Chondrocyte (in vitro differentiated cells): ENCODE measurements around the gene ATF4. TPM values are rescaled to one million over a fixed set of nuclear protein-coding genes. Genes with fewer than 3 reads are reported as not detected.

Experiments used
- DNase-seq: peaks from one replicate; pipeline ENCODE4 v3.0.0; 2021; ENCODE audit warnings: mixed read lengths, low spot score
- H3K27ac Mint-ChIP-seq: one replicate; pipeline ENCODE4 v1.8.0; 2021; ENCODE audit warnings: mild to moderate bottlenecking, moderate library complexity, mixed read lengths; ENCODE audit not compliant: unreplicated experiment
- H3K27me3 Mint-ChIP-seq: 2 replicates; pipeline ENCODE4 v1.8.0; 2021; ENCODE audit warnings: low read depth, mixed read lengths
- H3K36me3 Mint-ChIP-seq: 2 replicates; pipeline ENCODE4 v1.8.0; 2021; ENCODE audit warnings: low read depth, mixed read lengths
- H3K4me1 Mint-ChIP-seq: 2 replicates; pipeline ENCODE4 v1.8.0; 2021; ENCODE audit warnings: low read depth, mild to moderate bottlenecking, mixed read lengths
- H3K4me3 Mint-ChIP-seq: one replicate; pipeline ENCODE4 v1.8.0; 2021; ENCODE audit warnings: mild to moderate bottlenecking, moderate library complexity, mixed read lengths; ENCODE audit not compliant: unreplicated experiment
- H3K9me3 Mint-ChIP-seq: 2 replicates; pipeline ENCODE4 v1.8.0; 2021; ENCODE audit warnings: low read depth, mixed read lengths
- total RNA-seq: library from RNA; stranded (reverse); gene quantifications from 3 replicates; pipeline ENCODE4 v1.2.1, GENCODE V29; 2021
- TF ChIP-seq, protein P1 (sequence below): fragments of 200-600 bp; sonication (generic); IDR thresholded peaks from 2 replicates; pipeline ENCODE4 v1.5.0; 2021; ENCODE audit warnings: antibody characterized with exemption, mild to moderate bottlenecking, moderate library complexity

The ATF4 gene
- total RNA-seq, 1 donor from 2014 or later, result 541 TPM

DNA sequence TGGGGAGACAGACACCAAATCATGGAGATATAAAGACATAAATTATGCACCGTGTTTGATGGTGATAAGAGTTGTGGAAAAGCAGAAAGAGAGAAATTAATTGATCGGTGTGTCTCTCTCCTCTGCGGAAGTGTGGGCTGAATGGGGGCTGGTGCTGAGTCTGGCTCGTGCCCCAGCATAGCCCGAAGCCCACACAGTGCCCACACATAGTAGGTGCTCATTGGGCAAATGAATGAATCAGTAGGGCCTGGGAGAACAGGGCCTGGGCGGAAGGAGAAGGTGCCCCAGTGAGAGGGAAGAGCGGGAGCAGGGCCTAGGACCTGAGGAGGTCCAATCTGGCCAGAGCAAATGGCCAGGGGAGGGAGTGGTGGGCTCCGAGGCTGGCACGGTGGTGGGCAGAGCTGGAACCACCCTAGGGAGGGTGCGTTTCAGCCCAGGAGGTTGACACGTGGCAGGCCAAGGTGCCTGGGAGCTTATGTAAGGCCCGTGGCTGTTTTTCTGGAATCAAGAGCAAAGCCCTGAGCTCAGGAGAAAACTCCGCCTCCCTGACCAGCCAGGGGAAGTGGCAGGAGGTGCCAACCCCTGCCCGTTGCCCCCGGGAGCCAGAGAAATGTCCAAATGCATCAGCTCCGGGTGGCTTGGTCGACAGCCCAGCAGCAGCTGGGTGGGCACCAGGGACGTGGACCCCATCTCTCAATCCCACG, 48.1 kb downstream of the ATF4 start:
- no peaks in the 10 kb centered on the region for H3K36me3 Mint-ChIP-seq

DNA sequence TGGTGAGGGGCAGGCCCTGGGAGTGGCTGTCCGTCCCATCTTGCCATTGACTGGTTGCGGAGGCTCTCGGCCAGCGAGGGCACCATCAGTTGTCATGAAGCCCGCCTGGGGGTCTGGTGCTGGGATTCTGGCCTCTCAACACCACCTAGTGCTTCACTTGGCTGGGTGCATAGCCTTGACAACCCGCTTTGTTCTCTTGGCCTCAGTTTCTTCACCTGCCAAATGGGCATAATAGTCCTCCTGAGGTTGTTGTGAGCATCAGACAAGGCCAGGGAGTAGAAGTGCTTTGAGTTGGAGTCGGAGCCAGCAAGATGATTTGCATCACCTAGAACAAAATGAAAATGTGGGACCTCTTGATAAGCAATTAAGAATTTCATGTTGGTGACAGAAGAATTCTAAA, 48.7 kb downstream of the ATF4 start:
- Mint-ChIP-seq H3K27ac (no peak overlapping the region), H3K4me3 (no peak overlapping the region), H3K36me3 (no peaks in the 10 kb centered on the region), H3K27me3 (no peaks in the 10 kb centered on the region), H3K9me3 (peaks cover 5% of the 10 kb centered on the region), H3K4me1 (peaks cover under 1% of the 10 kb centered on the region)
- TF ChIP-seq, protein P1, sequence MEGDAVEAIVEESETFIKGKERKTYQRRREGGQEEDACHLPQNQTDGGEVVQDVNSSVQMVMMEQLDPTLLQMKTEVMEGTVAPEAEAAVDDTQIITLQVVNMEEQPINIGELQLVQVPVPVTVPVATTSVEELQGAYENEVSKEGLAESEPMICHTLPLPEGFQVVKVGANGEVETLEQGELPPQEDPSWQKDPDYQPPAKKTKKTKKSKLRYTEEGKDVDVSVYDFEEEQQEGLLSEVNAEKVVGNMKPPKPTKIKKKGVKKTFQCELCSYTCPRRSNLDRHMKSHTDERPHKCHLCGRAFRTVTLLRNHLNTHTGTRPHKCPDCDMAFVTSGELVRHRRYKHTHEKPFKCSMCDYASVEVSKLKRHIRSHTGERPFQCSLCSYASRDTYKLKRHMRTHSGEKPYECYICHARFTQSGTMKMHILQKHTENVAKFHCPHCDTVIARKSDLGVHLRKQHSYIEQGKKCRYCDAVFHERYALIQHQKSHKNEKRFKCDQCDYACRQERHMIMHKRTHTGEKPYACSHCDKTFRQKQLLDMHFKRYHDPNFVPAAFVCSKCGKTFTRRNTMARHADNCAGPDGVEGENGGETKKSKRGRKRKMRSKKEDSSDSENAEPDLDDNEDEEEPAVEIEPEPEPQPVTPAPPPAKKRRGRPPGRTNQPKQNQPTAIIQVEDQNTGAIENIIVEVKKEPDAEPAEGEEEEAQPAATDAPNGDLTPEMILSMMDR, result no peak
- no peak for DNase-seq

More for the DNA sequence above, 48.1 kb downstream of the ATF4 start:
- Mint-ChIP-seq H3K9me3 (peaks cover 5% of the 10 kb centered on the region), H3K4me3 (no peak overlapping the region), H3K27ac (no peak overlapping the region), H3K4me1 (no peaks in the 10 kb centered on the region), H3K27me3 (no peaks in the 10 kb centered on the region)
- TF ChIP-seq, protein P1, result no peak
- no peak for DNase-seq

DNA sequence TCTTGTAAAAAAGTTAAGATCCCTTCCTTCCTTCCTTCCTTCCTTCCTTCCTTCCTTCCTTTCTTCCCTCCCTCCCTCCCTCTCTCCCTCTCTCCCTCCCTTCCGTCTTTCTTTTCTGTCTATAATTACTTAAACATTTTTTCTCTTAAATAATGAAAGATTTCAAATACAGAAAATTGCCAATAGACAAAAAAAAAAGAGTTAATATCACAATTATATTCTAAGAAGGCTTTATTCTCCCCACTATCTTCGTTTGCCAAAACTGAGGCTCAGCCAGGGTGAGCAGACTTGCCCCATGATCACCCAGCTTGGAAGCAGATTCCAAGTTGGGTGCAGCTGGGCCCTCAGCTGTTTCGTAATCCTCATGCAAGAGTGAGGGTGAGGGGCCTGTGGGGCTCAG, 49.9 kb downstream of the ATF4 start:
- H3K4me3 Mint-ChIP-seq, result no peak overlapping the region
- peaks cover 12% of the 10 kb centered on the region for H3K4me1 Mint-ChIP-seq
- no peaks in the 10 kb centered on the region for H3K27me3 Mint-ChIP-seq
- peaks cover 5% of the 10 kb centered on the region for H3K9me3 Mint-ChIP-seq
- no peak for DNase-seq
- TF ChIP-seq, protein P1, result no peak
- no peaks in the 10 kb centered on the region for H3K36me3 Mint-ChIP-seq
- H3K27ac Mint-ChIP-seq, result no peak overlapping the region

DNA sequence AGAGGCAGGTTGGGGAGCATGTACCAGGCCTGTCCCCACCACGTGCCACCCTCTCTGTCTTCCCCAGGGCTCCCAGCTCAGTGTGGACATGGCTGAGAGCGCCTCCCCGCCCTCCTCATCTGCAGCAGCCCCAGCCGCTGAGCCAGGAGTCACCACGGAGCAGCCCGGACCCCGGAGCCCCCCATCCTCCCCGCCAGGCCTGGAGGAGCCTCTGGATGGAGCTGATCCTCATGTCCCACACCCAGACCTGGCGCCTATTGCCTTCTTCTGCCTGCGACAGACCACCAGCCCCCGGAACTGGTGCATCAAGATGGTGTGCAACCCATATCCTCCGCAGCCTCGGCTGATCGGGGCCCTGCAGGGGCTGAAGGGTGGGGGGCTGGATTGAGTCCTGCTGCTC, 50.3 kb downstream of the ATF4 start, which contains the start of gene CACNA1I:
CACNA1I (plus strand) TSS at position 89 of the 400 bp plus-strand sequence; CDS start at position 89, 0 bp downstream.
- Mint-ChIP-seq H3K36me3 (no peaks in the 10 kb centered on the region), H3K9me3 (peaks cover 2% of the 10 kb centered on the region), H3K4me3 (no peak within 1 kb of the TSS), H3K4me1 (peaks cover 16% of the 10 kb centered on the region), H3K27me3 (no peaks in the 10 kb centered on the region), H3K27ac (no peak within 1 kb of the TSS)
- TF ChIP-seq, protein P1, result no peak
- no peak for DNase-seq

DNA sequence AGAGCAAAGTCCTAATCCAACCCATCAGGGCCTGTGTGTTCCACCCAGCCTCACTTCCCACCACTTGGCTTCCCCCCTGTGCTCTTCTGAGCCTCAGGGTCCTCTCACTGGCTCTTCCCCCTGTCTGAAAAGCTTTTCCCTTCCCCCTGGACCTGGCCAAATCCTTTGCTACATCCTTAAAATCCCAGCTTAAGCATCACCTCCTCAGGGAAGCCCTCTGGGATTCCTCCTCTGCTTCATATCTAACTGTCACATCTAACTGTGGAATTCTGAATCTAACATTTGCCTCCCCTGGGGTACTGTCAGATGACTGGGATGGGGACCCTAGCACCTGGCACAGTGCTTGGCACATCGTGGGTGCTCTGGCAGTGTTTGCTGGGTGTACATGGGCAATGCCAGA, 51.2 kb downstream of the ATF4 start:
- TF ChIP-seq, protein P1, result no peak
- Mint-ChIP-seq H3K9me3 (no peaks in the 10 kb centered on the region), H3K4me3 (no peak overlapping the region), H3K36me3 (no peaks in the 10 kb centered on the region), H3K27ac (no peak overlapping the region), H3K27me3 (no peaks in the 10 kb centered on the region), H3K4me1 (peaks cover 16% of the 10 kb centered on the region)
- DNase-seq, result no peak

Other genes with a start within 250 kb of the ATF4 start
- 1,302 to 1,415 TPM (median 1,326 TPM) in 3 replicates for gene RPL3, start 200.9 kb upstream of the ATF4 start, total RNA-seq
- 15.0 to 18.4 TPM (median 16.5 TPM) in 3 replicates for gene SYNGR1, start 170.6 kb upstream of the ATF4 start, total RNA-seq
- 17.1 to 24.5 TPM (median 21.3 TPM) in 3 replicates for gene TAB1, start 120.8 kb upstream of the ATF4 start, total RNA-seq
- gene MGAT3, start 63.5 kb upstream of the ATF4 start, total RNA-seq, result 3.6 to 6.4 TPM (median 6.1 TPM) in 3 replicates
- 22.7 to 24.0 TPM (median 23.0 TPM) in 3 replicates for gene MIEF1, start 18.3 kb upstream of the ATF4 start, total RNA-seq
- gene RPS19BP1, start 12.2 kb downstream of the ATF4 start, total RNA-seq, result 44.1 to 52.3 TPM (median 47.9 TPM) in 3 replicates
- gene CACNA1I, start 50.2 kb downstream of the ATF4 start, total RNA-seq, result 0.02 to 0.08 TPM (median 0.05 TPM) in 3 replicates